CD14-positive monocyte (primary cell): ENCODE results near the gene TRPM8. TPM values are rescaled to one million over a fixed set of nuclear protein-coding genes. Genes with fewer than 3 reads are reported as not detected.

ENCODE experiments used
- DNase-seq, 3 donors: peaks; one replicate each; pipeline ENCODE4 v3.0.0-alpha.2; 2011 to 2022
- H2AFZ ChIP-seq: 2 replicates; pipeline ENCODE4 v1.6.0; 2012; ENCODE audit warnings: mild to moderate bottlenecking, low read depth, low read length, inconsistent platforms; ENCODE audit not compliant: insufficient read depth, poor library complexity, severe bottlenecking
- H3K27ac ChIP-seq, 2 donors: 1 replicate in 1 of 2; 2 replicates in 1 of 2; pipeline ENCODE4 v1.5.1; 2012 to 2013; ENCODE audit warnings: low read length in 2 of 2, control low read depth in 1 of 2, inconsistent platforms in 1 of 2, low read depth in 1 of 2, mild to moderate bottlenecking in 1 of 2
- H3K27me3 ChIP-seq, 2 donors: one replicate each; pipeline versions ENCODE4 v1.6.0 to v1.6.1; 2011 to 2013; ENCODE audit warnings: low read length in 2 of 2; ENCODE audit not compliant: control insufficient read depth in 2 of 2, insufficient read depth in 2 of 2
- H3K36me3 ChIP-seq, 2 donors: replicated peaks in 1 of 2; 1 replicate in 1 of 2; 2 replicates in 1 of 2; pipeline versions ENCODE4 v1.5.1 to v1.6.1; 2012 to 2013; ENCODE audit warnings: low read length in 2 of 2, control low read depth in 1 of 2, inconsistent platforms in 1 of 2, mild to moderate bottlenecking in 1 of 2; ENCODE audit not compliant: insufficient read depth in 2 of 2, control insufficient read depth in 1 of 2
- H3K4me1 ChIP-seq, 2 donors: 1 replicate in 1 of 2; 2 replicates in 1 of 2; pipeline versions ENCODE4 v1.5.1 to v1.6.1; 2012 to 2013; ENCODE audit warnings: low read length in 2 of 2, control low read depth in 1 of 2, inconsistent platforms in 1 of 2, mild to moderate bottlenecking in 1 of 2, moderate library complexity in 1 of 2; ENCODE audit not compliant: insufficient read depth in 2 of 2, control insufficient read depth in 1 of 2
- H3K4me2 ChIP-seq: replicated peaks from 2 replicates; pipeline ENCODE3; 2012; ENCODE audit warnings: low read length, moderate library complexity, mild to moderate bottlenecking; ENCODE audit not compliant: poor library complexity, severe bottlenecking; ENCODE audit errors: extremely low read depth
- H3K4me3 ChIP-seq, 3 experiments: fragments of 200-600 bp in 1 of 3; sonication (generic) in 1 of 3; replicated peaks in 1 of 3; 1 replicate in 2 of 3; 2 replicates in 1 of 3; pipeline ENCODE4 v1.5.1; 2011 to 2013; ENCODE audit warnings: low read length in 3 of 3, mild to moderate bottlenecking in 3 of 3, control low read depth in 2 of 3, low read depth in 2 of 3, inconsistent platforms in 1 of 3, moderate library complexity in 1 of 3
- H3K79me2 ChIP-seq: 2 replicates; pipeline ENCODE4 v1.6.0; 2012; ENCODE audit warnings: mild to moderate bottlenecking, control low read depth, inconsistent platforms, low read length, moderate library complexity; ENCODE audit not compliant: insufficient read depth
- H3K9ac ChIP-seq: 2 replicates; pipeline ENCODE4 v1.6.0; 2017; ENCODE audit warnings: low read length, mild to moderate bottlenecking; ENCODE audit not compliant: insufficient read depth, poor library complexity, severe bottlenecking
- H3K9me3 ChIP-seq, 2 donors: replicated peaks in 1 of 2; 1 replicate in 1 of 2; 2 replicates in 1 of 2; pipeline versions ENCODE4 v1.5.1 to v1.6.1; 2012 to 2013; ENCODE audit warnings: low read length in 2 of 2, control low read depth in 1 of 2; ENCODE audit not compliant: control insufficient read depth in 1 of 2, insufficient read depth in 1 of 2
- H4K20me1 ChIP-seq: 2 replicates; pipeline ENCODE4 v1.6.0; 2012; ENCODE audit warnings: mild to moderate bottlenecking, low read length, control low read depth, moderate library complexity; ENCODE audit not compliant: insufficient read depth
- H3K27ac Mint-ChIP-seq, 7 donors: one replicate each; pipeline ENCODE4 v1.8.0; 2020; ENCODE audit warnings: mild to moderate bottlenecking in 7 of 7, mixed read lengths in 7 of 7, moderate library complexity in 6 of 7, inconsistent platforms in 2 of 7
- H3K27me3 Mint-ChIP-seq, 3 donors: one replicate each; pipeline ENCODE4 v1.8.0; 2021 to 2022; ENCODE audit warnings: low read depth in 3 of 3, mild to moderate bottlenecking in 3 of 3, mixed read lengths in 3 of 3, moderate library complexity in 3 of 3, inconsistent platforms in 1 of 3
- H3K36me3 Mint-ChIP-seq, 2 donors: one replicate each; pipeline ENCODE4 v1.8.0; 2020; ENCODE audit warnings: mixed read lengths in 2 of 2, inconsistent platforms in 1 of 2, mild to moderate bottlenecking in 1 of 2
- H3K4me1 Mint-ChIP-seq: one replicate; pipeline ENCODE4 v1.8.0; 2020; ENCODE audit warnings: mild to moderate bottlenecking, mixed read lengths
- H3K4me3 Mint-ChIP-seq, 2 donors: one replicate each; pipeline ENCODE4 v1.8.0; 2020; ENCODE audit warnings: mild to moderate bottlenecking in 2 of 2, mixed read lengths in 2 of 2, moderate library complexity in 1 of 2
- H3K9me3 Mint-ChIP-seq, 7 donors: one replicate each; pipeline ENCODE4 v1.8.0; 2020 to 2022; ENCODE audit warnings: mixed read lengths in 7 of 7, mild to moderate bottlenecking in 6 of 7, moderate library complexity in 6 of 7, inconsistent platforms in 2 of 7
- WGBS: methylation state at CpG from one replicate; pipeline ENCODE4 v1.1.5; 2013; ENCODE audit warnings: missing lambda C conversion rate; ENCODE audit not compliant: insufficient coverage; 5-methylcytosine and 5-hydroxymethylcytosine counted together
- intact Hi-C, 2 donors: fragments of 100-400 bp; cut with micrococcal nuclease; formaldehyde crosslinking; loops; one replicate each; pipeline versions ENCODE4 v1.15.0 to v1.15.1; 2023
- polyA plus RNA-seq, 3 donors: library from polyadenylated mRNA; depleted of rRNA in 1 of 3; unstranded in 2 of 3; stranded (reverse) in 1 of 3; fragments of 300-500 nt in 2 of 3; fragments of >200 nt in 1 of 3; fragmentation: Illumina TruSeq in 2 of 3; gene quantifications; 1 replicate in 2 of 3; 2 replicates in 1 of 3; pipeline ENCODE4 v1.2.3, GENCODE V29; 2012 to 2021
- TF ChIP-seq, protein P1 (sequence below): fragments of 200-600 bp; IDR thresholded peaks from one replicate; pipeline ENCODE4 v1.8.0; 2022; ENCODE audit warnings: antibody characterized with exemption, mild to moderate bottlenecking

TRPM8 gene
- polyA plus RNA-seq, 3 donors, result not detected

- 100% methylated on average over 2 of the region's 6 CpGs for whole genome bisulfite sequencing
- H3K4me1 ChIP-seq, result no peaks in the 10 kb centered on the region
- H3K36me3 Mint-ChIP-seq, result no peaks in the 10 kb centered on the region
Observed at GRCh38 chr2:233983445-233983844, 66.3 kb downstream of the TRPM8 start.

DNA sequence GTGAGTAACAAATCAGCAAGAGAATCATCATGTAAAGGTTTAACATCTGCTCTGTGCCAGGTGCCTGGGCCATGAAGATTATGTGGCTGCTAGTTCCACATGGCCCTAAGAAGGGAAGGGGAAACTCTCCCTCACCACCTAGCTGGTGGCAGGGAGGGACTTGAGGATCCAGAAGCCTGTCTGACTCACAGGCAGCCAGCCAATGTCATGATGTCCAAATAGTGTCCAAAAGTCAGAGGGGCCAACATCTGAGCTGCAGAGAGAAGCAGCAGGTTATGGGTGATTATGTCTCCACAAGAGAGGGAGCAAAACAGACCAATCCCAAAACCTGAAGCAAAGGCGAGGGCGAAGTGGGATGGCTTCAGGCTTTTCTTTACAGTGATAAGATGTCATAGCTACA lies 71.4 kb downstream of the TRPM8 start:
- intact Hi-C loops, result no loop called here
- Histone ChIP-seq H2AFZ (no peak overlapping the region), H3K9me3 (no peaks in the 10 kb centered on the region), H3K4me3 (no peak overlapping the region), H3K4me1 (no peaks in the 10 kb centered on the region), H3K9ac (no peak overlapping the region), H3K27ac (no peak overlapping the region), H3K27me3 (no peaks in the 10 kb centered on the region), H3K79me2 (no peaks in the 10 kb centered on the region), H3K4me2 (no peak overlapping the region), H3K36me3 (no peaks in the 10 kb centered on the region), H4K20me1 (no peaks in the 10 kb centered on the region)
- Mint-ChIP-seq H3K4me3 (no peak overlapping the region), H3K4me1 (no peaks in the 10 kb centered on the region), H3K27ac (no peak overlapping the region), H3K36me3 (no peaks in the 10 kb centered on the region), H3K9me3 (peaks cover 0 to 3% (median 0%) of the 10 kb centered on the region in 7 donors), H3K27me3 (peaks cover 5 to 21% (median 6%) of the 10 kb centered on the region in 3 donors)
- no CpG with 5 or more reads among the region's 2 CpGs for WGBS
- DNase-seq, result no peak
- TF ChIP-seq, protein P1, sequence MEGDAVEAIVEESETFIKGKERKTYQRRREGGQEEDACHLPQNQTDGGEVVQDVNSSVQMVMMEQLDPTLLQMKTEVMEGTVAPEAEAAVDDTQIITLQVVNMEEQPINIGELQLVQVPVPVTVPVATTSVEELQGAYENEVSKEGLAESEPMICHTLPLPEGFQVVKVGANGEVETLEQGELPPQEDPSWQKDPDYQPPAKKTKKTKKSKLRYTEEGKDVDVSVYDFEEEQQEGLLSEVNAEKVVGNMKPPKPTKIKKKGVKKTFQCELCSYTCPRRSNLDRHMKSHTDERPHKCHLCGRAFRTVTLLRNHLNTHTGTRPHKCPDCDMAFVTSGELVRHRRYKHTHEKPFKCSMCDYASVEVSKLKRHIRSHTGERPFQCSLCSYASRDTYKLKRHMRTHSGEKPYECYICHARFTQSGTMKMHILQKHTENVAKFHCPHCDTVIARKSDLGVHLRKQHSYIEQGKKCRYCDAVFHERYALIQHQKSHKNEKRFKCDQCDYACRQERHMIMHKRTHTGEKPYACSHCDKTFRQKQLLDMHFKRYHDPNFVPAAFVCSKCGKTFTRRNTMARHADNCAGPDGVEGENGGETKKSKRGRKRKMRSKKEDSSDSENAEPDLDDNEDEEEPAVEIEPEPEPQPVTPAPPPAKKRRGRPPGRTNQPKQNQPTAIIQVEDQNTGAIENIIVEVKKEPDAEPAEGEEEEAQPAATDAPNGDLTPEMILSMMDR, result no peak

More at GRCh38 chr2:233983445-233983844, 66.3 kb downstream of the TRPM8 start:
- Histone ChIP-seq H3K79me2 (no peaks in the 10 kb centered on the region), H3K4me3 (no peak overlapping the region), H3K9ac (no peak overlapping the region), H3K4me2 (no peak overlapping the region), H2AFZ (no peak overlapping the region), H3K27me3 (no peaks in the 10 kb centered on the region), H3K36me3 (no peaks in the 10 kb centered on the region), H4K20me1 (no peaks in the 10 kb centered on the region), H3K9me3 (no peaks in the 10 kb centered on the region), H3K27ac (no peak overlapping the region)
- intact Hi-C loops, result no loop called here
- no peak for DNase-seq
- H3K4me1 Mint-ChIP-seq, result no peaks in the 10 kb centered on the region
- peaks cover 9 to 20% (median 9%) of the 10 kb centered on the region in 3 donors for H3K27me3 Mint-ChIP-seq
- H3K4me3 Mint-ChIP-seq, result no peak overlapping the region
- peaks cover 0 to 2% (median 0%) of the 10 kb centered on the region in 7 donors for H3K9me3 Mint-ChIP-seq
- no peak overlapping the region for H3K27ac Mint-ChIP-seq
- TF ChIP-seq, protein P1, result no peak
